Dedifferentiated amniotic fluid mesenchymal stem cell (primary cell): ENCODE measurements around the gene PRR15.

Experiments used
- DNase-seq: peaks from one replicate; pipeline ENCODE4 v3.0.0-alpha.2; 2016; ENCODE audit errors: extremely low spot score

Gene PRR15

GRCh38 chr7:29569648-29570047 is 6.0 kb downstream of the PRR15 start:
- no peak for DNase-seq

DNA sequence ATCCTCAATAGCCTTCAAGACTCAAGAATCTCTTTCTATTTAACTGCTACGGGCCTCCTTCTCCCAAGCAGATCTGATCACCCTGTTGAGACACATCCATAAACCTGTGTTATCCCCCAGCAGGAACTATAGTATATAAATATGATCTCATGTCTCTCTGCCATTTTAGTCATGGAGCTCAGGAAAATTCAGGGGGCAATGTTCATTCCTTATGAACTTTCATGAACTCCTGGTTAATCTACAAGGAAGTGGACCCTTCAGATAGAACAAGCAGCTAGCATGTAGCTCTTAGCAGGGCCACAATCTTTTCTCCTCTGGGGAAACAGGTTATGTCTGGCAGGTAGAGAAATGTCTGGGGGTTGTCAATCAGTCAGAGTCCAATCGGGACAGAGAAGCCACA is 8.9 kb downstream of the PRR15 start:
- DNase-seq: no peak

GRCh38 chr7:29573567-29573966 is 9.9 kb downstream of the PRR15 start:
- no peak for DNase-seq

- no peak for DNase-seq
These were observed 11.0 kb downstream of the PRR15 start for GRCh38 chr7:29574659-29575058.

GRCh38 chr7:29587195-29587808 is 23.7 kb downstream of the PRR15 start:
- no peak for DNase-seq

DNA sequence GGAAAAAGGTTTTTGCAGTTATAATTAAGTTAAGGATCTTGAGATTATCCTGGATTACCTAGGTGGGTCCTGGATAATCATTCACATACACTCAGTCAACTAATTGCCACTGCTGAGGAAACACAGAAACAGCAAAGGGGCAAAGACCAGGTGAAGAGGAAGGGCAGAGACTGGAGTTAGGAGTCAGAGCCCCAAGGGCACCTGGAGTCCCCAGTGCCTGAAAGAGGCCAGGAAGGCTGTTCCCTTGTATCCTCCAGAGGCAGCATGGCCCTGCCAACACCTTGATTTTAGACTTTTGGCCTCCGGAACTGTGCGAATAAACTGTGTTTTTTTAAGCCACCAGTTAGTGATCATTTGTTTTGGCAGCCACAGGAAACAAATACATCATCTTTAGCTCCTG is 24.6 kb downstream of the PRR15 start:
- DNase-seq: no peak

GRCh38 chr7:29588900-29589696 is 25.5 kb downstream of the PRR15 start:
- no peak for DNase-seq

GRCh38 chr7:29592866-29593265 is 29.2 kb downstream of the PRR15 start:
- no peak for DNase-seq

- no peak for DNase-seq
These were observed 29.8 kb downstream of the PRR15 start for GRCh38 chr7:29593459-29593858.

- no peak for DNase-seq
These were observed 33.1 kb downstream of the PRR15 start for GRCh38 chr7:29596593-29597178.

GRCh38 chr7:29597266-29597665 is 33.6 kb downstream of the PRR15 start:
- DNase-seq: no peak

- DNase-seq: no peak
These were observed 34.5 kb downstream of the PRR15 start for GRCh38 chr7:29598137-29598536.

DNA sequence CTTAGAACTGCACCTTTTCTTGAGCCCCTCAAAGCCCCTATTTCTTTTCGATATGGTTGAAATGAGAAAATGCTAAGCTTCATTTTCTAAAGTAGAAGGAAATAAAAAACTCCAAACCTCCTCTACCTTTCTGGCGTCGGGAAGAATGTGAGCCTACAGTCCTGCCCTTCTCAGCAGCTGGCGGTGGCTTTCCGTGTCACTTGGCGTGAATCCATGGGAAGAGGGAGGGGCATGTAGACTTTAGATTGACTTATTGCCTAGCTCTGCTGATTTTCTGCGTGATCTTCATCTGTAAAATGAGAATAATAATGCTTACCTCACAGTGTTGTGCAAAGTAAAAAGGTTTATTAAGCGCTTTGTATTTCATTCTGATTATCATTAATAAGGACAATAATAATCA is 35.0 kb downstream of the PRR15 start:
- no peak for DNase-seq

GRCh38 chr7:29599026-29599425 is 35.4 kb downstream of the PRR15 start:
- DNase-seq: no peak

- no peak for DNase-seq
These were observed 37.0 kb downstream of the PRR15 start for GRCh38 chr7:29600661-29601060.

GRCh38 chr7:29604052-29604451 is 40.4 kb downstream of the PRR15 start:
- no peak for DNase-seq

DNA sequence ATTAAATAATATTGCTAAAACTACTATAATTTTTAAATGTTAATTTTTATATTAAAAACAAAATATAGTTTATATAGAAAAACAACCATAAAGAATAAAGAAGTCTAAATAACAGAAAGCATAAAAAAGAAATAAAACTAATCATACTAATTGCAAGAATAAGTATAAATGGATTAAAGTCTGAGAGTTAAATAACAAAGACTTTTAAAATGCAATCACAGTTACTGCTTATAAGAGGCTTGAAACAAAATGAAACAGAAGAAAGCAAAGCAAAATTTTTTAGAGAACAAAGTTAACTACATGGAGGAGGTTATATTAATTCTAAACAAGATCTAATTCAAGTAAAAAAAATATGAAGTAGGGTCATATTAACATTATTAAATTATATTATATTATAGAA is 41.1 kb downstream of the PRR15 start:
- DNase-seq: no peak

- no peak for DNase-seq
These were observed 42.0 kb downstream of the PRR15 start for GRCh38 chr7:29605671-29606070.

DNA sequence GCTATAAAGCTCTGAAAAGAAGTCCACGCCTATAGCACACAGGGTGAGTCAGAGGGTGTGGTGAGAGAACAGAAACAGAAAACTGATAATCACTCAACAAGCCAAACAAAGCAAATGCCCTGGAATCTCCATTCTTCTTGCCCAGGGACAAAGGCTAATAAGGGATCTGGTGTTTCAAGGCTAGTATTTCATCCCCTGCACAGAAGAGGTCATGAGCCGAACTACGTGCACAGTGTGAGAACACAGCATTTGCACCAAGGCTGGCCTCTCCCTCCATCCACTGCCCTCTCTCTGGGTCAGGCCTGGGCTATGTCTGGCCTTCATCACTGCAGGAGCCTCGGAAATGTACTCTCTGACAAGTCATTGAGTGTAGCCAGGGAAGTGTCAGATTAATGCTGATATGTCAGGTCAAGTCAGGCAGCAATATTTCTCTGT is 42.7 kb downstream of the PRR15 start:
- peak; percentile 83 for DNase-seq

DNA sequence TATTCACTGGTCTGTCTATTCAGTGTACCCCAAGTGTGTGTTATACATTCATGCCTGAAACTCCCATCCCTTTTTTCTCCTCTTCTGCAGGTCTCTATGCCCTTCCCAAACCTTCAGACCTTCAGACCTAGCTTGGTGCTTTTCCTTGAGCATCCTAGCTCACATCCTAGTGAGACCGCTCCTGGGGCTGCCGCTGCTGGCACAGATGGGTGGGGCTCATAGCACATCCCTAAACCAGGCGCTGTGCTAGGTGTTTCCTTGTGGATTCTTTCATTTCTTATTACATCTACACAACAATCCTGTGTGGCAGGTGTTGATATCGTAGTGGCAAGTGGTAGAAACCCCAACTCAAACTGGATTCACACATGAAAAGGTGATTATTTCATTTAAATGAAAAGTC is 43.2 kb downstream of the PRR15 start:
- no peak for DNase-seq

- no peak for DNase-seq
These were observed 43.6 kb downstream of the PRR15 start for GRCh38 chr7:29607259-29607658.

GRCh38 chr7:29607889-29608288 is 44.3 kb downstream of the PRR15 start:
- peak; percentile 49 for DNase-seq
